NCI-H2196 (cell line): Measurements from ENCODE around the gene DNMT3L.
"Not testable (repeated sequence)": the region's sequence is repeated elsewhere in the genome, so short reads cannot be mapped to it uniquely, and the experiment has no call there.

ENCODE experiments used
- DNase-seq: peaks from one replicate; lab custom pipeline; 2025; ENCODE audit not compliant: unreplicated experiment; lab: John Stamatoyannopoulos, UW

DNMT3L gene

GRCh38 chr21:44295163-44295573, 33.5 kb upstream of the DNMT3L start:
- no peak for DNase-seq

- no peak for DNase-seq
Observed at GRCh38 chr21:44294391-44295162, 32.9 kb upstream of the DNMT3L start.

DNA sequence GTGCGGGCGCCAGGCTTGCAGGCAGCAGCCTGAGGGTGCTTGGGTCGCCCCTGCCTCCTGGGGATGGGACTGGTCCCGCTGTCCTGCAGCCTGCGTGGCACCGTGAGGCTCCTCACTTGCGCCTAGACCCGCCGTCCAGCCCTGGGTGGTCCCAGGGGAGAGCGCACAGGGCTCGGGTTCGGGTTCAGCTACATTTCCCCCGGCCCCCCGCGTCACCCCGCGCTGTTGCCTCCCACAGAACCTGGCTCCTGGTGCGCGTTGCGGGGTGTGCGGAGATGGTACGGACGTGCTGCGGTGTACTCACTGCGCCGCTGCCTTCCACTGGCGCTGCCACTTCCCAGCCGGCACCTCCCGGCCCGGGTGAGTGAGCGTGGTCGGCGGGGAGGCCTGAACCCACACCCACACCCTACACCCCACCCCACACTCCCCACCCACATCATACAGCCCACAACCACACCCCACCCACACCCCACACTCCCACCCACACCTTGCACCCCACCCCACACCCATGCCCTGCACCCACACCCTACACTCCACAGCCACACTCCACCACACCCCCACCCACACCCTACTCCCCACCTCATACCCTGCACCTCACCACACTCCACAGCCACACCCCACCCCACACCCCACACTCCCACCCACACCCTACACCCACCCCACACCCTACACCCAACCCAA, 32.0 kb upstream of the DNMT3L start:
- DNase-seq: no peak

DNA sequence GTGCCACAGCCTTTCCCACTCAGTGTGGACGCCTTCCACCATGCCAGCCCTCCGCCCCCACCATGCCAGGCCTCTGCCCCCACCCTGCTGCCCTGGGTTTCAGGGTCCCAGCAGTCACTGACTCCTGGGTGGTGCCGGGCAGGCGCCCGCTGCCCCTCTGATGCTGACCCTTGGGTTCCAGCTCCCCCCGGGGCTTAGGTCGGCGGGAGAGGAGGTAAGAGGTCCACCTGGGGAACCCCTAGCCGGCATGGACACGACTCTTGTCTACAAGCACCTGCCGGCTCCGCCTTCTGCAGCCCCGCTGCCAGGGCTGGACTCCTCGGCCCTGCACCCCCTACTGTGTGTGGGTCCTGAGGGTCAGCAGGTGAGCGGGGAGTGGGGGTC, 31.1 kb upstream of the DNMT3L start:
- DNase-seq: no peak

DNA sequence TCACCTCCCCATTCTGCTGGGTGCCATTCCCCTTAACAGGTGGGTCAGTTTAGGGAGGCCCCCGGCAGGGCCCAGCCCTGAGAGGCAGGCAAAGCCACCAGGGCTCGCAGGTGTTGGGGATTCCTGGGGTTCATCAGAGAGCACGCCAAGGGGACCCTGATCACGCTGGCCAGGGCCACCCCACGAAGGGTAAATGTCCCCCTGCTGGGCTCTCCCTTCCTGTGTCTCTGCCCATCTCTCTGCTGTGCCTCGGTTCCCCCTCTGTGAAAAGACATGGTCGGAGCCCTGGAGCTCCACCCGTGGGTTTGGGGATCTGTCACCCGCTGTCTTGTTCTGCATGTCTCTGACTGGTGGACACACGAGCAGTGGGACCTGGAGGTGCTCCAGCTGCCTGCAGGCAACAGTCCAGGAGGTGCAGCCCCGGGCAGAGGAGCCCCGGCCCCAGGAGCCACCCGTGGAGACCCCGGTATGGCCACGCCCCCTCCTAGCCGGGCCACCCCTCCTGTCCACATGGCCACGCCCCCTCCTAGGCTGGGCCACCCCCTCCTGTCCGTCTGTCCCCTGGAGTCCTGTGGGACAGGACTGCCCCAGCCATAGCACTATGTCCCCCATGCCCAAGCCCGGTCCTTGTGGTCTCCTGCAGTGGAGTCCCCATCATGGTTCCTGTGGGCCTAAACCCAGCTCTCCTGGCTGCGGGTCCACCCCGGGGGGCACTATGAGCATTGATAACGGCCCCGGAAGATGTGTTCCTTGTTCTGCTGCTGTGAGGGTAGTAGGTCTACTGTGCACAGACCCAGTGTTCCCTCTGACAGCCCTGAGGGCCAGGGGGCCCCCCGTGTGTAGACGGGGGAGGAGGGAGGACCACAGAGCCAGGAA, 30.5 kb upstream of the DNMT3L start:
- no peak for DNase-seq

- DNase-seq: no peak
Observed at GRCh38 chr21:44291078-44291935, 29.6 kb upstream of the DNMT3L start.

DNA sequence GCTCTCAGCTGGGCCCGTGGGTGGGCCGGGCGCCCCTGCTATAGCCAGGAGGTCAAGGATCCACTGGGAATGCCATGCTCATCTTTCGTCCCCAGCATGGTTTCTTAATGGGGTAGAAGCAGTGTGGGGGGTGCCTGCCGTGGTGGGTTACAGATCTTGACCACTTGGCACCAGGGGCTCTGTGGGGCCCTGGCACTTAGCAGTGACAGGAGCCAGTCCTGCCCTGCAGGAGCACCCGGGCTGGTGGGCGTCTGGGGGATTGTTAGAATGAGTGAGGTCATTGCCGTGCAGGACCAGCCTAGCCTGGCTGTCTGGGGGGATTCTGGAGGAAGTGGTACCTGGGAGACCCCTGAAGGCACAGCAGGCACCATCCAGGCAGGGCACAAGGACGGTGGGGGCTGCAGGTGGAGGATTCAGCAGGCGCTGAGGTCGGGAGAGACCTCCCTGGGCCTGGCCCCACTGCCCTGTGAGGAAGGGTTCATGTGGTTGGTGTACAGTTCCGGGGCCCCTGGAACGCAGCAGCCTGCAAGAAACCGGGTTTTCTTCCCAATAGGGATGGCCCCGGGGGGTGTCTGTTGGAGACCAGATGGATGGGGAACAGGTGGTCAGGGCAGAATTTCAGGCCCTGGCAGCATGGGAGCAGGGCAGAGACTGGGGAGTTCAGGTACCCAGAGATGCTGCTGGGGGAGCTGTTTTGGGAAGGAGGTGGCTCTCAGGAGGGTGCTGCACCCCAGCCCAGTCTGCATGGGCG, 28.8 kb upstream of the DNMT3L start:
- no peak for DNase-seq

- no peak for DNase-seq
Observed at GRCh38 chr21:44289381-44290010, 27.8 kb upstream of the DNMT3L start.

- no peak for DNase-seq
Observed at GRCh38 chr21:44288251-44289110, 26.8 kb upstream of the DNMT3L start.

DNA sequence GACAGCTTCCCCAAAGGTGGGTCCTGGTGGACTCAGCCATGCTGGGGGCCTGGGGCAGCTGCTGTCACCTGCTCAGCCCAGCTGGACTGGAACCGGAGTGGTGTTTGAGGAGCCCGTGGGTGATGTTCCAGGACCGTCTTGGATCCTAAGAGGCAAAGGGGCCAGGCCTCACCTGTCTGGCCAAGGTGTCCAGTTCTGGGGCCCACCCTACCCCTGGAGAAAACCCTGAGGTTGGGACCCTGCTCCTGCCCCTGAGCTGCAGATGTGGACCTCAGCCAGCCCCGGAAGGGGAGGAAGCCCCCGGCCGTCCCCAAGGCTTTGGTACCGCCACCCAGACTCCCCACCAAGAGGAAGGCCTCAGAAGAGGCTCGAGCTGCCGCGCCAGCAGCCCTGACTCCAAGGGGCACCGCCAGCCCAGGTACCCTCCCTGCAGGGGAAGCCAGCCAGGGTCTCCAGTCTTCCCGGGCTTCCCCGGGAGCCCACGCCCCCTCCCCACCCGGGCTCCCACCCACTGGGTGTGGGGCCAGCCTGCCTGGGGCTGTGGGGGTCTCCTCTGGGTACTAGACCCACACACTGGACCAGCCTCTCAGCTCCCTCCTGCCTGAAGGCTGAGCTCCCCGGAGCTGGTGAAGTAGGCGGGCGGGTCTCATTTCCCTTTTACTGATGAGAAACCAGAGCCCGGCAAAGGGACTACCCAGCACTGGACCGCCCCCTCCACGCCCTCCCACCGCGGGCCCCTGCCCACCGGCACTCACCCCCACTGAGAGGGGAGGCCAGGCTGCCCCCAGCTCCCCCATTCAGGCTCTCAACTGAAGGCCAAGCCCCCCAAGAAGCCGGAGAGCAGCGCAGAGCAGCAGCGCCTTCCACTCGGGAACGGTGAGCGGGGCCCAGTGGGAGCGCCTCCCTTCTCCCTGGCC, 25.3 kb upstream of the DNMT3L start:
- no peak for DNase-seq

DNA sequence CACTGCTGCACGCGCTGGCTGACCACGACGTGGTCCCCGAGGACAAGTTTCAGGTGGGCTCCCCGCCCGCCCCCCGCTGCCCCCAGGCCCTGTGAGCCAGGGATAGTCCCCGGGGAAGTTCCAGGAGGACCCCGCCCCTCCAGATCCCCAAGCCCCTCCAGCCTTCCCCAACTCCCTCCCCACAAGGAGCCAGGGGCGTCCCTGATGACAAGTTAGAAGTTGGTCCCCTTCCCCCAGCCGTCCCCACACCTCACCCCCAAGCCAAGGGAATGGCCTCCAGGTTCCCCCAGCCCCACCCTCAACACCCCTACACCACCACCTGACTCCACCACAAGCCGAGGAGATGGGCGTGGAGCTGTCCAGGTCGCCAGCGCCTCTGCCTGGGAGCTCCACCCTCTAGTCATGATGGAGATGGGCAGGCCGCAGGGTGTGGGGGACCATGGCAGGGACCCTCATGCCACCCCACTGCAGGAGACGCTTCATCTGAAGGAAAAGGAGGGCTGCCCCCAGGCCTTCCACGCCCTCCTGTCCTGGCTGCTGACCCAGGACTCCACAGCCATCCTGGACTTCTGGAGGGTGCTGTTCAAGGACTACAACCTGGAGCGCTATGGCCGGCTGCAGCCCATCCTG, 24.5 kb upstream of the DNMT3L start:
- DNase-seq: no peak

- no peak for DNase-seq
Observed at GRCh38 chr21:44285138-44285992, 23.7 kb upstream of the DNMT3L start, which contains the start of gene AIRE. TSS of gene AIRE (plus strand) at chr21:44285876. CDS start at chr21:44286007, 131 bp downstream.

DNA sequence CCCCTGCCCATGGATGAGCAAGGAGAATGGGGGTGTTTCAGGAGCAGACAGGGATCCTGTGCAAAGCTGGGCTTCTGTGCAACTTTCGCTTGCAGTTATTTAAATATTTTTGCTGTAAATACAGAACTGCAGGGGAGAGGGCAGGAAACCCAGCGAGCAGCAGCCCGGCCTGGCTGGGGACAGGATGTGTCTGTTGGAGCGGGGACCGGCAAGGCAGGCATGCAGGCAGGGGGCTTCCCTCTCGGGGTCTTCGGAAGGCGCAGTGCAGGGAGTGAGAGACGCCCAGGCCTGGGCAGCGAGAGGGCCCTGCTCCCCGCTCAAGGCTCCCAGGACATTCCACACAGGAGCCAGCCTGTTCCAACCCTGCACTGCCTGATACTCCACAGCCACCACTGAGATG, 22.3 kb upstream of the DNMT3L start:
- DNase-seq: no peak

DNA sequence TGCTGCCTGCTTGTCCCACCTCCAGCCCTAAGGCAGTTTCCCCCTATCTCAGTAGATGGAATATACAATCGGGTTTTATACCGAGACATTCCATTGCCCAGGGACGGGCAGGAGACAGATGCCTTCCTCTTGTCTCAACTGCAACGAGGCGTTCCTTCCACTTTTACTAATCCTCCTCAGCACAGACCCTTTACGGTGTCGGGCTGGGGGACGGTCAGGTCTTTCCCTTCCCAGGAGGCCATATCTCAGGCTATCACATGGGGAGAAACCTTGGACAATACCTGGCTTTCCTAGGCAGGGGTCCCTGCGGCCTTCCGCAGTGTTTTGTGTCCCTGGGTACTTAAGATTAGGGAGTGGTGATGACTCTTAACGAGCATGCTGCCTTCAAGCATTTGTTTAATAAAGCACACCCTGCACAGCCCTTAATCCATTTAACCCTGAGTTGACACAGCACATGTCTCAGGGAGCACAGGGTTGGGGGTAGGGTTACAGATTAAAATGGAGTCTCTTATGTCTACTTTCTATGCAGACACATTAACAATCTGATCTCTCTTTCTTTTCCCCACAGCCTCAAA, 21.6 kb upstream of the DNMT3L start:
- not testable (repeated sequence) for DNase-seq

DNA sequence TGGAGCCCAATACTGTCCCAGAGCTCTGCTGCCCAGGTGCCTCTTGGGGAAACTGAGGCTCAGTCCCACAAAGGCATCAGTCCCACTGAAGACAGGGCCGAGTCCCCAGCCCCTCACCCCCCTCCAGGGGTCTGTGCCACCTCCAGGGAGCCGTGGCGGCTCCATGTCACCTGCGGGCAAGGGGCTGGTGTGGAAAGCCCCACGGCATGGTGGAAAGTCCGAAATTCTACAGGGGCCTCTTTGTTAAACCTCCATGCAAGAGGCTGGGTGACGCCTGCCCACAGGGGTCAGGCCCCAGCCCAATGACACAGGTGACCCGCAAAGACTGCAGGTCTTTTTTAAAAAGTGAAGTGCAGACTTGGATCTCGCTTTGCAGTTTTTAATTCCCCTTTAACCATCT, 20.7 kb upstream of the DNMT3L start:
- no peak for DNase-seq

GRCh38 chr21:44281801-44282200, 20.1 kb upstream of the DNMT3L start:
- DNase-seq: no peak
